Measurements from ENCODE around the gene STRAP. TPM values are rescaled to one million over a fixed set of nuclear protein-coding genes. Genes with fewer than 3 reads are reported as not detected.

The STRAP gene
- total and polyA plus RNA-seq, 2 donors (not counting 3 experiments of a cell fraction or from before 2014, with no cell fraction given) = 76.9 to 138 TPM

GRCh38 chr12:15910468-15910863 is 28.3 kb downstream of the STRAP start:
- Histone ChIP-seq H3K36me3 (ENCODE audit: control insufficient read depth in 2 of 2, extremely low read depth in 1 of 2, insufficient read depth in 2 of 2, low read length in 2 of 2) (peaks cover 0 to 2% of the 10 kb centered on the region in 2 experiments), H3K9me3 (replicated peaks; ENCODE audit: control insufficient read depth, insufficient read depth, low read length) (no peaks in the 10 kb centered on the region), H3K4me2 (ENCODE audit: insufficient read depth, low read length) (peak overlapping the region; percentile 91), H2AFZ (ENCODE audit: low read depth, low read length) (peak overlapping the region; percentile 89), H3K4me1 (ENCODE audit: control insufficient read depth, extremely low read depth, insufficient read depth, low read length) (peaks cover 17% of the 10 kb centered on the region), H3K9ac (replicated peaks; ENCODE audit: extremely low read depth, insufficient read depth, low read length) (peak overlapping the region; percentile 99), H3K9me1 (replicated peaks; ENCODE audit: control insufficient read depth, extremely low read depth, insufficient read depth, low read length) (no peaks in the 10 kb centered on the region), H4K20me1 (replicated peaks; ENCODE audit: control insufficient read depth, extremely low read depth, insufficient read depth, low read length) (no peaks in the 10 kb centered on the region), H3K27me3 (ENCODE audit: control insufficient read depth in 2 of 2, insufficient read depth in 2 of 2, low read length in 2 of 2) (no peaks in the 10 kb centered on the region), H3K27ac (ENCODE audit: insufficient read depth, low read depth, low read length) (peak overlapping the region; percentile 98), H3K79me2 (ENCODE audit: control insufficient read depth, insufficient read depth, low read length) (peaks cover 12% of the 10 kb centered on the region), H3K4me3 (replicated peaks in 1 of 3; ENCODE audit: insufficient read depth in 1 of 3, low read depth in 1 of 3, low read length in 3 of 3) (peak overlapping the region in 1 of 3 experiments; percentile 57)
- ChIA-PET POLR2A (no interaction called here), CTCF (interaction anchor here (0.9 to 6.2 kb wide), 7 partner anchors 11 to 71 kb away, joined by 3 to 65 read pairs (median 4); no protein-coding TSS in a partner anchor)
- dilution Hi-C loops (cut with MboI; ENCODE audit: extremely low pct_ligation_motif_present, low sequenced_read_pairs) = no loop called here
- FAIRE-seq = no peak
- BruUV-seq (replicated peaks) = no TSS peak
- peak; percentile 21 for DNase-seq (ENCODE audit: low read depth, low spot score)
- TF ChIP-seq GATA2 (IDR thresholded peaks at IDR 0.05; ENCODE audit: insufficient read depth, insufficient read length, low read depth, low read length) = no peak
- no peak for TF ChIP-seq EZH2 (IDR thresholded peaks at IDR 0.05; ENCODE audit: borderline replicate concordance, low read depth, low read length, severe bottlenecking)
- no peak for TF ChIP-seq CTCF (IDR thresholded peaks at IDR 0.05; ENCODE audit: extremely low read depth in 1 of 2, insufficient read depth in 1 of 2, low read depth in 1 of 2, low read length in 2 of 2)
- TF ChIP-seq FOS (IDR thresholded peaks at IDR 0.05; ENCODE audit: borderline replicate concordance, insufficient read depth, low read length) = no peak
- TF ChIP-seq MYC (IDR thresholded peaks at IDR 0.05; ENCODE audit: low read depth, low read length) = no peak
- TF ChIP-seq POLR2A (IDR thresholded peaks at IDR 0.05; ENCODE audit: low read depth, low read length) = no peak
- no peak for TF ChIP-seq POLR2AphosphoS5 (IDR thresholded peaks at IDR 0.05; ENCODE audit: insufficient read depth, low read depth, low read length)
- intact Hi-C loops (cut with micrococcal nuclease) = loop anchor here (10.0 kb wide), 1 partner anchor 434 kb away; the partner anchor contains the start of gene MGST1

All from endothelial cell of umbilical vein (primary cell).